Stomach (tissue), 9 donors: ENCODE data around the gene PRKN. TPM values are rescaled to one million over a fixed set of nuclear protein-coding genes. Genes with fewer than 3 reads are reported as not detected.

ENCODE experiments used
- DNase-seq, 2 donors: peaks; one replicate each; pipeline versions ENCODE4 v3.0.0 to v3.0.0-alpha.2; 2013 to 2019
- H3K27ac ChIP-seq, 5 donors: fragments of 200-600 bp in 4 of 5; sonication (generic) in 4 of 5; one replicate each; pipeline ENCODE4 v1.5.1; 2013 to 2019; ENCODE audit warnings: mild to moderate bottlenecking in 1 of 5, moderate library complexity in 1 of 5
- H3K27me3 ChIP-seq, 3 donors: fragments of 200-600 bp; sonication (generic); one replicate each; pipeline ENCODE4 v1.5.1; 2017 to 2019; ENCODE audit warnings: mixed run types in 1 of 3
- H3K36me3 ChIP-seq, 4 donors: fragments of 200-600 bp; sonication (generic); 1 replicate in 3 of 4; 2 replicates in 1 of 4; pipeline ENCODE4 v1.5.1; 2016 to 2019
- H3K4me1 ChIP-seq, 4 donors: fragments of 200-600 bp; sonication (generic); one replicate each; pipeline ENCODE4 v1.5.1; 2016 to 2019
- H3K4me3 ChIP-seq, 4 donors: fragments of 200-600 bp; sonication (generic) in 3 of 4; one replicate each; pipeline ENCODE4 v1.5.1; 2016 to 2019; ENCODE audit warnings: mild to moderate bottlenecking in 1 of 4
- H3K9me3 ChIP-seq, 4 donors: fragments of 200-600 bp; sonication (generic); one replicate each; pipeline ENCODE4 v1.5.1; 2016 to 2019
- CTCF ChIP-seq, 7 experiments: fragments of 450-650 bp in 4 of 7; fragments of 200-600 bp in 3 of 7; sonication (generic) in 3 of 7; IDR thresholded peaks; one replicate each; pipeline ENCODE4 v1.5.1; 2016 to 2019; ENCODE audit warnings: antibody characterized with exemption in 7 of 7, control low read depth in 2 of 7, mild to moderate bottlenecking in 1 of 7
- EP300 ChIP-seq: sonication (generic); formaldehyde crosslinking; IDR thresholded peaks from one replicate; pipeline ENCODE4 v1.6.1; 2017; ENCODE audit warnings: antibody characterized with exemption
- POLR2A ChIP-seq, 4 donors: fragments of 450-650 bp; IDR thresholded peaks; one replicate each; pipeline ENCODE4 v1.6.1; 2016; ENCODE audit warnings: antibody characterized with exemption in 4 of 4, control low read depth in 2 of 4, mild to moderate bottlenecking in 1 of 4, moderate library complexity in 1 of 4
- POLR2AphosphoS5 ChIP-seq, 3 donors: sonication (generic); formaldehyde crosslinking; IDR thresholded peaks; one replicate each; pipeline ENCODE4 v1.6.1; 2016; ENCODE audit warnings: antibody characterized with exemption in 3 of 3
- WGBS, 5 donors: extraction: QIAGEN DNeasy Blood & Tissue Kit in 3 of 5; methylation state at CpG; one replicate each; pipeline versions ENCODE4 v1.1.5 to v1.1.7; 2013 to 2018; 5-methylcytosine and 5-hydroxymethylcytosine counted together
- intact Hi-C: fragments of 100-400 bp; cut with DNase I; formaldehyde crosslinking; loops from one replicate; pipeline ENCODE4 v1.15.1; 2023; ENCODE audit warnings: low total_unique reads
- polyA plus RNA-seq, 3 donors: library from polyadenylated mRNA; stranded (reverse); fragments of 200-250 nt; gene quantifications; one replicate each; pipeline ENCODE4 v1.2.3, GENCODE V29; 2013
- total RNA-seq, 5 donors: library from RNA; depleted of rRNA; stranded (reverse); fragments of >200 nt; gene quantifications; one replicate each; pipeline versions ENCODE4 v1.1.0 to v1.2.3, GENCODE V29; 2014 to 2016
- donor health status: healthy with polysubstance abuse.
- donor health status: Bipolar disorder and iron deficiency.
- donor health status: healthy.

PRKN gene
- total and polyA plus RNA-seq, 8 donors: 0.68 to 19.8 (median 9.5) TPM

DNA sequence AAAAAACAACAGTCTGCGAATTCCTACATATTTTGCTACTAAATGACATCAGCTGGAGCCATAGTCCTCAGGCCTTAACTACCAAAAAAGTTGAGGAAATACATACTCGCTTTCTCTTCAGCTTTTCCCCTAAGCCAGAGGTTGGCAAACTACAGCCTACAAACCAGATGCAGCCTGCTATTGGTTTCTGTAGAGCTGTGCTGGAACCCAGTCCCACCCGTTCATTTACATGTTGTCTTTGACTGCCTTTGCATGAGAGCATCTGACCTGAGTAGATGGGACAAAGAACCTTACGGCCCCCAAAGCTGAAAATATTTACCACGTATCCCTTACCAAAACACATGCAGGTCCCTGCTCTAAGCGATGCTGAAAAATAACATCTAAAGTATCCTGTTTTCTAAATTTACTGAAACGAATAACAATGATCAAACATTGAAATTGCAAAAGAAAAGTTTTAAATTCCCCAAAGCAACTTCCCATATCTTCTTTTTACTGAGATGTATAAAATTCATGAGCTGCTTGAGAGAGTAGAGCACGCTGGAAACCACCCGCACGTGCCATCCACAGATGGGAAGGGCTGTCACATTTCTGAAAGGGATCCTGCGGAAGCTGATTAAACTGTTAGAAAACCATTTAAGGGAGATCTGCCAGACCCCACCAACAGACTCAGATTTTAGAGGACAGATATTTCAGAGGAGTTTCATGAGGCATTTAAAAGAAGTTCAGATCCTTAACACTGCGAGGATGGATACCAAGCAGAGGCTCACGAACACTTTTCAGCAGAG lies 124.1 kb downstream of the PRKN start:
- intact Hi-C loops: no loop called here
- H3K4me3 ChIP-seq: no peak overlapping the region
- no peaks in the 10 kb centered on the region for H3K4me1 ChIP-seq
- no peak for TF ChIP-seq POLR2A (IDR thresholded peaks at IDR 0.05)
- no peak for TF ChIP-seq CTCF (IDR thresholded peaks at IDR 0.05)
- TF ChIP-seq POLR2AphosphoS5 (IDR thresholded peaks at IDR 0.05): no peak
- no peak for TF ChIP-seq EP300
- WGBS, 5 donors: 89 to 94% (median 91%) methylated on average over 13 of the region's 13 CpGs
- H3K9me3 ChIP-seq: no peaks in the 10 kb centered on the region
- H3K27ac ChIP-seq: no peak overlapping the region
- H3K27me3 ChIP-seq: no peaks in the 10 kb centered on the region
- H3K36me3 ChIP-seq: no peaks in the 10 kb centered on the region
- no peak for DNase-seq

- Histone ChIP-seq H3K9me3 (no peaks in the 10 kb centered on the region), H3K4me1 (no peaks in the 10 kb centered on the region), H3K27me3 (no peaks in the 10 kb centered on the region), H3K4me3 (no peak overlapping the region), H3K36me3 (no peaks in the 10 kb centered on the region), H3K27ac (no peak overlapping the region)
- intact Hi-C loops: no loop called here
- whole genome bisulfite sequencing, 5 donors: 84 to 92% (median 90%) methylated on average over 6 of the region's 6 CpGs
- no peak for TF ChIP-seq EP300
- TF ChIP-seq CTCF (IDR thresholded peaks at IDR 0.05): no peak
- TF ChIP-seq POLR2AphosphoS5 (IDR thresholded peaks at IDR 0.05): no peak
- no peak for TF ChIP-seq POLR2A (IDR thresholded peaks at IDR 0.05)
- DNase-seq: no peak
These were observed 124.8 kb downstream of the PRKN start for GRCh38 chr6:162602759-162603158.

GRCh38 chr6:162596676-162597075 lies 130.9 kb downstream of the PRKN start:
- no peaks in the 10 kb centered on the region for H3K36me3 ChIP-seq
- H3K4me3 ChIP-seq: no peak overlapping the region
- H3K9me3 ChIP-seq: no peaks in the 10 kb centered on the region
- no peaks in the 10 kb centered on the region for H3K4me1 ChIP-seq
- no peaks in the 10 kb centered on the region for H3K27me3 ChIP-seq
- TF ChIP-seq EP300: no peak
- TF ChIP-seq POLR2A (IDR thresholded peaks at IDR 0.05): no peak
- TF ChIP-seq CTCF (IDR thresholded peaks at IDR 0.05): no peak
- TF ChIP-seq POLR2AphosphoS5 (IDR thresholded peaks at IDR 0.05): no peak
- DNase-seq: no peak
- intact Hi-C loops: no loop called here
- WGBS, 5 donors: 83 to 92% (median 89%) methylated on average over 5 of the region's 5 CpGs
- no peak overlapping the region for H3K27ac ChIP-seq

GRCh38 chr6:162591517-162591916 lies 136.0 kb downstream of the PRKN start:
- no peaks in the 10 kb centered on the region for H3K27me3 ChIP-seq
- TF ChIP-seq POLR2A (IDR thresholded peaks at IDR 0.05): no peak
- no peak for TF ChIP-seq POLR2AphosphoS5 (IDR thresholded peaks at IDR 0.05)
- no peak for TF ChIP-seq CTCF (IDR thresholded peaks at IDR 0.05)
- no peak for TF ChIP-seq EP300
- no peaks in the 10 kb centered on the region for H3K36me3 ChIP-seq
- no peaks in the 10 kb centered on the region for H3K4me1 ChIP-seq
- no peak for DNase-seq
- intact Hi-C loops: no loop called here
- H3K27ac ChIP-seq: no peak overlapping the region
- no peaks in the 10 kb centered on the region for H3K9me3 ChIP-seq
- H3K4me3 ChIP-seq: no peak overlapping the region
